HG03135 (cell line): ENCODE results near the gene GNPTG.

ENCODE experiments used
- ATAC-seq: cut with Tn5 transposase; IDR thresholded peaks from one replicate; pipeline ENCODE4 v1.9.1; 2021; ENCODE audit warnings: mild to moderate bottlenecking, moderate library complexity; ENCODE audit not compliant: unreplicated experiment

GNPTG gene

GRCh38 chr16:1351582-1352362 is at the start of gene GNPTG, which contains the start of gene TSR3:
GNPTG (plus strand) TSS chr16:1351931; CDS start chr16:1351966, 35 bp downstream.
TSR3 (minus strand) TSS chr16:1351878; CDS start chr16:1351804, 74 bp downstream.
- peak; percentile 72 for ATAC-seq

DNA sequence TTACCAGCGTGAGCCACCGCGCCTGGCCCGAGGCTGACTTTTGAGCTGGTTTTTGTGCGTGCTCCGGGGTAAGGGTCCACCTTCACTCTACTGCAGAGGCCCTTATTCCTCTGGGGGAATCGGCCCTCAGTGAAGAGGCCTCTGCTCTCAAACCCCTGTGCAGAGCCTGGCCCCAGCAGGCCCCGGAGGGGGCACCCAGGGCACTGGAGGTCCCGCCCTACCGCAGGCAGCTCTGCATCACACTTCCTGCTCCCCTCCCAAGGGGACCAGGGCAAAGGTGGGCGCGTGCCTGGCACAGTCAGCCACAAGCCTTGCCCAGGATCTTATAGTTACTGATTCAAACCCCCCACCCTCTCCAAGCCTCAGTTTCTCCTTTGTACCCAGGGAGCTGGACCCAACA is 45.9 kb upstream of the GNPTG start:
- no peak for ATAC-seq

DNA sequence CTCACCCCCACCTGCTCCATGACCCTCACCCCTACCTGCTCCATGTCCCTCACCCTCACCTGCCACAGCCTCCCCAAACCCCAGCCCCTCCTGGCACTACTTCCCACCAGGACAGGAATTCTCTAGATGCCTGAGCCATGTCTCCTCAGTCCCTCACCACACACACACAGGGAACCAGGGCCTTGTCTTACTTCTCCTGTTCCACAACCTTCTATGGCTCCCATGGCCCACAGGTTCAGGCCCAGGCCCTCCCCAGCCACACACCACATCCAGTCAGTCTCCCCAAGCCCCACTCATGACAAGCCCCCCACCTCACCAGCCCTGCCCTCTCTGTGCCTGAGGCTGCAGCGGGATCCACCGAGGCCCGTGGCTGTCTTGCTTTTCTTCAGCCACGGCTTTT is 45.4 kb upstream of the GNPTG start:
- ATAC-seq, result no peak

GRCh38 chr16:1308036-1308976 is 43.4 kb upstream of the GNPTG start:
- ATAC-seq, result peak; percentile 6

- ATAC-seq, result peak; percentile 64
These were observed 42.5 kb upstream of the GNPTG start, which contains the start of gene UBE2I for GRCh38 chr16:1308977-1309885. UBE2I (plus strand) TSS chr16:1309636; CDS start chr16:1314031, 4,395 bp downstream.

DNA sequence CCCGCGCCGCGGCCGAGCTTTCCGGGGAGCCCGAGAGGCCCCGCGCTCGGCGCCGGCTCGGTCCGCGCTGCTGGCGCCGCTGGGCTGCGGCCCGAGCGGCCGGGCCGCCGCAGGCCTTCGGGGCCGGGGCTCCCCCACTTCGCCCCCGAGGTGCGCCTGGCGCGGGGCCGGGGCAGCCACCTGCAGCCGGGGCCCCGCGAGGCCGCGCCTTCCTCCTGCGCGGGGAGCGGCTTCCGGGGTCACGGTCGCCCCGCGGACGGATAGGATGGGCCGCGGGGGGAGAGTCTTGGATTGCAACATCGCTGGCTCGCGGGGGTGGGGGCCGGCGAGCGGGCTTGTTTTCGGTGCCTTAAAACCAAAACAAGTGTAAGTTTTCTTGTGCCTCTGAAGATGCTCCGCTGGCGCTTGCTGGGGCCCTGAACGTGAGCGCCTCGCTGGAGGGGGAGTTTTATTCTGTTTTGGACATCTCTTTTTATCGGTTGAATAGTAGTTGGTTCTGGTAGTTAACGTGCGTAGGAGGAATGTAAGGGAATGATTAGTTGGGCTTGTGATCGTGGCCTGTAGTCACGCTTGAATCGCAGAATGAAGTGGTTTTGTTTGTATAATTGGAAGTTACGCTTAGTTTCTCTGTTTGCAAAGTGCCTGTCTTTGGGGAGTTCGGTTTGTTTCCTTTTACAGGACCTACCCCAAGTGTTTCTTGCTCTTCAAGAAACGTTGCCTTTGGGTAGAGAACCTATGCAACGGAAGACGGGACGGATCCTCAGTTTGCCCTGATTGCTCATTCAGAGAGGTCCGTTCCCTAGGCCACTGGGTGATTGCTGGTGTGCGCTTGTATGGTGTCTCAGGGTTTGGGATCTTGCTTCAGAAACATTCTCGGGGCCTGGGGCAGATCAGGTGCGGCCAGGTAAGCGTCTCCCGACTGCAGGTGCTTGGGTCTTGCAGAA is 41.6 kb upstream of the GNPTG start:
- peak; percentile 23 for ATAC-seq

- ATAC-seq, result no peak
These were observed 40.9 kb upstream of the GNPTG start for GRCh38 chr16:1310832-1311200.

GRCh38 chr16:1311212-1311737 is 40.5 kb upstream of the GNPTG start:
- ATAC-seq, result no peak

DNA sequence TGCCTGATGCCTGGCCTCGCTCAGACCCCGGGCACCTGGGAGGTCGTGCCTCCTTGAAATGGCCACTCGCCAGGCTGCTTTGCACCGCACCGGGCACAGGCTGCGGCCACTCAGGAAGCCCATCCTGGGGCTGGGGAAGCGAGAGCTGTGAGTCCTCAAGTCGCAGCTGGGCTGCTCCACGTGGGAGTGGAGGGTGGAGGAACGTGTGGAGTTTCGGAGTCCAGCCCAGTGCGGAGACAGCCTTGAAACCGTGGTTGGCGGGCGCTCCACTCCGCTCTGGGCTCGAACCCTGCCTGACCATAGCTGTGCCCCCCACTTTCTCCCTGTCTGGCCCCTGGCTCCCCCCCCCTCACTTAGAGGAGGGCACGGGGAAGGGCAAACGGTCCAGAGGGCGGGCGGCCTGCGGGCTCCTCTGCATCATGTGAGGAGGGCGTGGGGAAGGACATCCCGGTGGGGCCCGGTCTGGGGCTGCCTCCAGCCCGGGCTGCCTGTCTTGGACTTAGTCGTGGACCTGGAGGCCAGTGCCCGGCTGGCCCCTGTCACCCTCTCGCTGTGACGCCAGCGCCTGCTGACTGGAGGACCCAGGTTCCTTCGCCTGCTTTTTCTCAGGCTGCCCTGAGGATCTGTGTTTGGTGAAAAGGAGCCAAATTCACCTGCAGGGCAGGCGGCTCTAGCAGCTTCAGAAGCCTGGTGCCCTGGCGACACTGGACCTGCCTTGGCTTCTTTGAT is 39.8 kb upstream of the GNPTG start:
- ATAC-seq, result no peak

GRCh38 chr16:1312467-1312816 is 39.3 kb upstream of the GNPTG start:
- ATAC-seq, result no peak

DNA sequence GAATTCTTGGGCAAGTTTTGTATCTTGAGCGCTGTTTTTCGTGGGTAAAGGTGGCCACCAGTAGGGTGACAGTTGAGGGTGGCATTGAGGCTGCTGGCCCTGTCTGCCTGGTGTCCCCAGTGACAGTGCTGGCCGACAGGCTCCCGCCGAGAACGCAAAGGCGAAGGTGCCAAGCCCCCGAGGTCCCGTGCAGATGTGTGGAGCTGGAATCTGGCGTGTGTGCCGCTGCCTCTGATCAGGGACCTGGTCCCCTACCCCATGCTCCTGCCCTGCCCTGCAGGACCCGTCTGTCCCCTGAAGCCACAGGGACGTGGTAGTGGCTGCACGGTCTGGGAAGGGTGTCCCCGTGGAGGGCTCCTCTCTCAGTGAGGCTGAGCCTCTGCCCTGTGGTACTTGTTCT is 38.8 kb upstream of the GNPTG start:
- ATAC-seq, result no peak

- no peak for ATAC-seq
These were observed 37.9 kb upstream of the GNPTG start for GRCh38 chr16:1313721-1314369.

GRCh38 chr16:1314399-1315068 is 37.2 kb upstream of the GNPTG start:
- no peak for ATAC-seq

DNA sequence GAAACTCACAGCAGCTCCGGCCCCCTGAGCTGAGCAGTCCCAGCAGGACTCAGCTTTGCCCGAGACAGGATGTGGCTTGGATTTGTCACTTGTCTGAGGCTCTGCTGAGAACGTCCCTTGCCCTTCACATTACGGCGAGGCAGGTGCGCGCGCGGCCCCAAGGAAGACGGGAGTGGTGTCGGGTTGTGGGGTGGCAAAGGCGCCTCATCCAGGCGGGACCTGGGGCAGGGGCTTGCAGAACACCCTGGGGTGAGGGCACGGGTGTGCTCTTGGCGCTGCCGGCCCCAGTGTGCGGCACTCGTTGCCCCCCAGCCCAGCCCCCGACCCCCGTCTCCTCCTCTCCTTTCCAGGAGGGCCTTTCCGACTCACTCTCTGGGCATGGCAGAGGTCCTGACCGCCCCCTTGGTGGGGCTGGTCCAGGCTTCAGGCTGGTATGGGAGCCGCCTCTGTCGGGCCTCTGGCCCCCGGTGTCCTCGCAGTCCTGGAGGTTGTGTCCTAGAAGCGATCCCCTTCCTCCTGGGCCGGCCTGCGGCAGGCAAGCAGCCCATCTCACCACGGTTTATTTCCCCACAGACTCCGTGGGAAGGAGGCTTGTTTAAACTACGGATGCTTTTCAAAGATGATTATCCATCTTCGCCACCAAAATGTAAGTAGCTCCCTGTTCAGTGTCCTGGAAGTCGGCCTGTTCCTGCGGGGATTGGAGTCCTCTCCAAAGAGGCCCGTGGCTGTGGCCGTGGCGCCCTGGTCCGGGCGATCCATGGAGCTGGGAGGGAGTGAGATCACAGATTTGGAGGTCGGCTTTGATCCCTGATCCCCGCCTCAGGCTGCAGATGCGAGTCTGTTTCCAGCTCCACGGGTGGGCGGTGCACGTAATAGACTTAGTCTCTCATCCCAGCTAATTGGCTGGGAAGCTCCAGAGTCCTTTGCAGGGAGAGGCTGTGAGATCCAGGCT is 36.4 kb upstream of the GNPTG start:
- no peak for ATAC-seq

GRCh38 chr16:1316033-1316405 is 35.7 kb upstream of the GNPTG start:
- ATAC-seq, result no peak

GRCh38 chr16:1317479-1318267 is 34.1 kb upstream of the GNPTG start:
- ATAC-seq, result no peak
